MCF 10A (cell line): ENCODE data around the gene NCAM1. TPM values are rescaled to one million over a fixed set of nuclear protein-coding genes. Genes with fewer than 3 reads are reported as not detected.

Experiments used
- BruUV-seq: library from RNA; stranded (reverse); fragments of 400-500 nt; replicated peaks from 2 replicates; lab custom pipeline; 2021; lab: Mats Ljungman, UMichigan
- CTCF ChIA-PET: fragments of 300-600 bp; sonication (Branson Sonifier 250); formaldehyde crosslinking; extraction: SDS; loops from one replicate; lab custom pipeline; 2021; ENCODE audit warnings: antibody characterized with exemption, inconsistent platforms; lab: Yijun Ruan, JAX
- POLR2A ChIA-PET: fragments of 300-600, 350-650 bp; sonication (Branson Sonifier 250); formaldehyde crosslinking; extraction: SDS; loops from one replicate; lab custom pipeline; 2020; ENCODE audit warnings: antibody characterized with exemption, inconsistent platforms; lab: Yijun Ruan, JAX
- DNase-seq: peaks from one replicate; pipeline ENCODE4 v3.0.0-alpha.2; 2018; ENCODE audit not compliant: unreplicated experiment
- H3K27ac Mint-ChIP-seq: one replicate; pipeline ENCODE4 v1.8.0; 2022; ENCODE audit warnings: mild to moderate bottlenecking, low read depth, mixed read lengths; ENCODE audit not compliant: unreplicated experiment
- H3K27me3 Mint-ChIP-seq: one replicate; pipeline ENCODE4 v1.8.0; 2022; ENCODE audit warnings: mixed read lengths; ENCODE audit not compliant: insufficient read depth, unreplicated experiment
- H3K36me3 Mint-ChIP-seq: one replicate; pipeline ENCODE4 v1.8.0; 2022; ENCODE audit warnings: mild to moderate bottlenecking, moderate library complexity, mixed read lengths; ENCODE audit not compliant: insufficient read depth, unreplicated experiment
- H3K4me1 Mint-ChIP-seq: one replicate; pipeline ENCODE4 v1.8.0; 2022; ENCODE audit warnings: mixed read lengths; ENCODE audit not compliant: insufficient read depth, unreplicated experiment
- H3K4me3 Mint-ChIP-seq: one replicate; pipeline ENCODE4 v1.8.0; 2022; ENCODE audit warnings: mild to moderate bottlenecking, moderate library complexity, mixed read lengths; ENCODE audit not compliant: unreplicated experiment
- H3K9me3 Mint-ChIP-seq: one replicate; pipeline ENCODE4 v1.8.0; 2022; ENCODE audit warnings: mixed read lengths; ENCODE audit not compliant: unreplicated experiment
- intact Hi-C: fragments of 100-400 bp; cut with micrococcal nuclease; formaldehyde crosslinking; loops from 2 replicates; pipeline ENCODE4 v1.14.1; 2022
- total RNA-seq: library from RNA; stranded (reverse); gene quantifications from 2 replicates; pipeline ENCODE4 v1.2.3, GENCODE V29; 2022
- TF ChIP-seq, protein P1 (sequence below): fragments of 200-600 bp; IDR thresholded peaks from one replicate; pipeline ENCODE4 v1.8.0; 2022; ENCODE audit warnings: antibody characterized with exemption, mild to moderate bottlenecking; ENCODE audit not compliant: unreplicated experiment

NCAM1 gene
- total RNA-seq, 1 experiment from 2014 or later = 0.19 TPM

- no TSS peak for BruUV-seq
- peak overlapping the region; percentile 58 for H3K27ac Mint-ChIP-seq
- TF ChIP-seq, protein P1, sequence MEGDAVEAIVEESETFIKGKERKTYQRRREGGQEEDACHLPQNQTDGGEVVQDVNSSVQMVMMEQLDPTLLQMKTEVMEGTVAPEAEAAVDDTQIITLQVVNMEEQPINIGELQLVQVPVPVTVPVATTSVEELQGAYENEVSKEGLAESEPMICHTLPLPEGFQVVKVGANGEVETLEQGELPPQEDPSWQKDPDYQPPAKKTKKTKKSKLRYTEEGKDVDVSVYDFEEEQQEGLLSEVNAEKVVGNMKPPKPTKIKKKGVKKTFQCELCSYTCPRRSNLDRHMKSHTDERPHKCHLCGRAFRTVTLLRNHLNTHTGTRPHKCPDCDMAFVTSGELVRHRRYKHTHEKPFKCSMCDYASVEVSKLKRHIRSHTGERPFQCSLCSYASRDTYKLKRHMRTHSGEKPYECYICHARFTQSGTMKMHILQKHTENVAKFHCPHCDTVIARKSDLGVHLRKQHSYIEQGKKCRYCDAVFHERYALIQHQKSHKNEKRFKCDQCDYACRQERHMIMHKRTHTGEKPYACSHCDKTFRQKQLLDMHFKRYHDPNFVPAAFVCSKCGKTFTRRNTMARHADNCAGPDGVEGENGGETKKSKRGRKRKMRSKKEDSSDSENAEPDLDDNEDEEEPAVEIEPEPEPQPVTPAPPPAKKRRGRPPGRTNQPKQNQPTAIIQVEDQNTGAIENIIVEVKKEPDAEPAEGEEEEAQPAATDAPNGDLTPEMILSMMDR = no peak
- ChIA-PET POLR2A (interaction anchor here (0.6 to 1.5 kb wide), 3 partner anchors 10 to 219 kb away, joined by 3 to 4 read pairs (median 3); no protein-coding TSS in a partner anchor), CTCF (interaction anchor here (0.6 to 0.7 kb wide), 3 partner anchors 87 to 1080 kb away, joined by 3 read pairs; no protein-coding TSS in a partner anchor)
- no peaks in the 10 kb centered on the region for H3K9me3 Mint-ChIP-seq
- intact Hi-C loops = no loop called here
- H3K27me3 Mint-ChIP-seq = no peaks in the 10 kb centered on the region
- peak; percentile 69 for DNase-seq
- H3K4me3 Mint-ChIP-seq = peak overlapping the region; percentile 3
- H3K36me3 Mint-ChIP-seq = no peaks in the 10 kb centered on the region
- H3K4me1 Mint-ChIP-seq = peaks cover 39% of the 10 kb centered on the region
Observed at GRCh38 chr11:113202431-113202830, 241.2 kb downstream of the NCAM1 start.

- H3K9me3 Mint-ChIP-seq = no peaks in the 10 kb centered on the region
- CTCF ChIA-PET = interaction anchor here (0.6 to 1.2 kb wide), 3 partner anchors 86 to 1081 kb away, joined by 3 to 4 read pairs (median 4); no protein-coding TSS in a partner anchor
- TF ChIP-seq, protein P1 = no peak
- no peak overlapping the region for H3K4me3 Mint-ChIP-seq
- H3K27ac Mint-ChIP-seq = no peak overlapping the region
- DNase-seq = no peak
- POLR2A ChIA-PET = no interaction called here
- no peaks in the 10 kb centered on the region for H3K36me3 Mint-ChIP-seq
- H3K4me1 Mint-ChIP-seq = peaks cover 39% of the 10 kb centered on the region
- H3K27me3 Mint-ChIP-seq = peaks cover 8% of the 10 kb centered on the region
- intact Hi-C loops = no loop called here
- BruUV-seq = no TSS peak
Observed at GRCh38 chr11:113203141-113203753, 242.0 kb downstream of the NCAM1 start.

DNA sequence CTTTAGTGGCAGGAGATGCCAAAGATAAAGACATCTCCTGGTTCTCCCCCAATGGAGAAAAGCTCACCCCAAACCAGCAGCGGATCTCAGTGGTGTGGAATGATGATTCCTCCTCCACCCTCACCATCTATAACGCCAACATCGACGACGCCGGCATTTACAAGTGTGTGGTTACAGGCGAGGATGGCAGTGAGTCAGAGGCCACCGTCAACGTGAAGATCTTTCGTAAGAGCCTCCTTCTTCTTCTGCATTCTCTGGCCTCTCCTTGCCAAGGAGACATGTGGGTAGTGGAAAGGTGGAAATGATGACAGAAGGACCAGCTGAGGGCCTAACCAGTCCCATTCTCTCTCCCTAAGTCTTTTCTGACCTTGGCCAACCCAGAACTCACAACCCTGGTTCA, 243.1 kb downstream of the NCAM1 start:
- TF ChIP-seq, protein P1 = no peak
- peaks cover 11% of the 10 kb centered on the region for H3K27me3 Mint-ChIP-seq
- CTCF ChIA-PET = interaction anchor here (1.0 to 1.2 kb wide), 2 partner anchors 16 to 85 kb away, joined by 3 to 4 read pairs; no protein-coding TSS in a partner anchor
- H3K4me3 Mint-ChIP-seq = no peak overlapping the region
- no peaks in the 10 kb centered on the region for H3K36me3 Mint-ChIP-seq
- intact Hi-C loops = no loop called here
- no peak overlapping the region for H3K27ac Mint-ChIP-seq
- peak; percentile 81 for DNase-seq
- BruUV-seq = no TSS peak
- H3K9me3 Mint-ChIP-seq = no peaks in the 10 kb centered on the region
- POLR2A ChIA-PET = interaction anchor here (0.7 kb wide), 1 partner anchor 58 kb away, joined by 4 read pairs; no protein-coding TSS in a partner anchor
- H3K4me1 Mint-ChIP-seq = peaks cover 39% of the 10 kb centered on the region

DNA sequence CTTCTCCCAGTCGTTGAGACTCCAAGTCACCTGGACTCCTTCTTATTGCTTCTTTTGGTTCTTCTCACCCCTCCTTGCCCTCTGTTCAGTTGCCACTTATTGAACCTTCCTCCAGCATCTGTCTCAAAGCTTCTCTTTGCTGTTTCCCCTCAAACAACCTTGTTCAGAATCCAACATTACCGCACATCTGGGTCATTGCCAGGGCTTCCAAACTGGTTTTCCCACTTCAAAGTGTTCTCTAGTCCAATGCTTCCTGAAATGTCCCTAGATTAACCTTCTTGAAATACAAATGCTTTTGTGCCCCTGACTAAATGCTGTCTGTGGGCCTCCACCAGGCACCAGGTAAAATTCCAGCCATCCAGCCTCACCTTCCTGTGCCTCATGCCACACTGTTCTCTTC, 252.3 kb downstream of the NCAM1 start:
- DNase-seq = no peak
- intact Hi-C loops = no loop called here

More for the DNA sequence above, 252.3 kb downstream of the NCAM1 start:
- Mint-ChIP-seq H3K9me3 (peaks cover 4% of the 10 kb centered on the region), H3K27me3 (peaks cover 16% of the 10 kb centered on the region), H3K27ac (no peak overlapping the region), H3K4me1 (no peaks in the 10 kb centered on the region), H3K4me3 (no peak overlapping the region), H3K36me3 (no peaks in the 10 kb centered on the region)
- ChIA-PET CTCF (no interaction called here), POLR2A (no interaction called here)
- no TSS peak for BruUV-seq
- TF ChIP-seq, protein P1 = no peak
